GM18951 (cell line): ENCODE measurements around the gene BTRC.
"Not testable (repeated sequence)": the region's sequence is repeated elsewhere in the genome, so short reads cannot be mapped to it uniquely, and the experiment has no call there.

ENCODE experiments used
- POLR2A ChIP-seq: IDR thresholded peaks from 4 replicates; pipeline ENCODE4 v1.6.1; 2011; ENCODE audit warnings: mild to moderate bottlenecking; ENCODE audit not compliant: insufficient read length, insufficient read depth; ENCODE audit errors: extremely low read depth
- in situ Hi-C: fragments of 300-500 bp; cut with MboI; formaldehyde crosslinking; loops from one replicate; pipeline ENCODE4 v1.12.0; 2022; ENCODE audit warnings: low sequenced_read_pairs, mixed read lengths, inconsistent platforms; ENCODE audit not compliant: unreplicated experiment

The BTRC gene

DNA sequence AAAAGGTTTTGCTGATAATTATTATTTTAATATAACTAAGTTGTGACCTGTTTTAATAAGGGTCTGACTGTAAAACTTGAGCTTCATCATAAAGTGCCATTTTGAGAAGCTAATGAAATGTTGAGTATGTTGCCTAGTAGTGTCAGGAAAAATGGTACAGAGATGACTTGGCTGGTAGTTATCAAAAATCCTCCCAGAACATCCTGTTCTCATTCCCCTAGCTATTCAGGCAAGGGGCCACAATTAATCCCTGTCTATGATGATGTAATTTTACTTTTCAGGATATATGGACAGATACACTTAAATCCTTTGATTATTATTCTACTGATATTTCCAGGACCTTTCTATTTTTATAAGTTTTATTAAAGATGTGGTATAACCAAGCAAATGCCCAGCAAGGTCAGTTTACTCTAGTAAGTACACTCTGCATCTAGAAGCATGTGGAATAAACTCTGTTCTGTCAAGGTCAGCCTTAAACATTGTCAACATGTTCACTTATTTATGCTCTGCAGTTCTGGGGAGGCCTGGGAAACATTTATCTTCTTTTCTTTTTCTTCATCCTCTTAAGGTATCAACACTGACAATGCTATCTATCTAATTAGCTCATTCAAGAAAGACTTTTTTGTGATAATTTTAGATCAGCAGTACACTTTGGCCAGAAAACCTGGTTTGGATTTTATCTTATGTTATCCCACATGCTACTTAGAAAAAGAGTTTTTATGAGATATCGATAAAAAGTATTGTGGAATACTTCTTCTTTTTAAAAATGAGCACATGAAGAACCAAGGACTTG is 32.1 kb downstream of the BTRC start:
- TF ChIP-seq POLR2A, result no peak
- in situ Hi-C loops, result no loop called here

DNA sequence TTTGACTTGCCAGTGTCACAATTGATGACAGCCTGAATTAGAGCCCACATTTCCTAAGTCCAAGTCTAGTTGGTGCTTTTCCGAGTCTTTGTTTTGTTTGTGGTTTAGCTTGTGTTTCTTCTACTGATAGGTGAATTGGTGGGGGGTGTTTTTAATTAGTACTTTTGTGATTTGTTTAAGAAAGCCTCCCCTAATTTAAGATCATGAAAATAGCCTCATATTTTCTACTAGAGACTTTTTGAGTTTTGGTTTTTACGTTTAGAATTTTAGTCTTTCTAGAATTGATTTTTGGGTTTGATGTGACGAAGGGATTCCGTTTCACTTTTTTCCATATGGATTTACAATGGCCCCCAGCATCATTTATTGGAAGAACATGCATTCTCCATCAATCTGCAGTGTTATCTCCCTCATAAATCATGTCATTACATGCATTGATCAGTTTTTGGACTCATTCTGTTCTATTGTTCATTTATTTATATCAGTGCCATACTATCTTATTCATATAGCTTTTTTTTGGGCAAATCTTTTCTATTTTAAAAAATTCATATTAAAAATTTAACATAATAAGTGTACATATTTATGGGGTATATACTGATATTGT is 32.8 kb downstream of the BTRC start:
- no peak for TF ChIP-seq POLR2A
- in situ Hi-C loops, result no loop called here

- in situ Hi-C loops, result no loop called here
Measured at GRCh38 chr10:101388676-101389276, 34.8 kb downstream of the BTRC start.

GRCh38 chr10:101389532-101389931 is 35.6 kb downstream of the BTRC start:
- in situ Hi-C loops, result not testable (repeated sequence)

More at GRCh38 chr10:101388676-101389276, 34.8 kb downstream of the BTRC start:
- TF ChIP-seq POLR2A, result no peak

GRCh38 chr10:101389986-101390531 is 36.1 kb downstream of the BTRC start:
- no peak for TF ChIP-seq POLR2A
- in situ Hi-C loops, result no loop called here

- no peak for TF ChIP-seq POLR2A
Measured at GRCh38 chr10:101393378-101393777, 39.4 kb downstream of the BTRC start.

DNA sequence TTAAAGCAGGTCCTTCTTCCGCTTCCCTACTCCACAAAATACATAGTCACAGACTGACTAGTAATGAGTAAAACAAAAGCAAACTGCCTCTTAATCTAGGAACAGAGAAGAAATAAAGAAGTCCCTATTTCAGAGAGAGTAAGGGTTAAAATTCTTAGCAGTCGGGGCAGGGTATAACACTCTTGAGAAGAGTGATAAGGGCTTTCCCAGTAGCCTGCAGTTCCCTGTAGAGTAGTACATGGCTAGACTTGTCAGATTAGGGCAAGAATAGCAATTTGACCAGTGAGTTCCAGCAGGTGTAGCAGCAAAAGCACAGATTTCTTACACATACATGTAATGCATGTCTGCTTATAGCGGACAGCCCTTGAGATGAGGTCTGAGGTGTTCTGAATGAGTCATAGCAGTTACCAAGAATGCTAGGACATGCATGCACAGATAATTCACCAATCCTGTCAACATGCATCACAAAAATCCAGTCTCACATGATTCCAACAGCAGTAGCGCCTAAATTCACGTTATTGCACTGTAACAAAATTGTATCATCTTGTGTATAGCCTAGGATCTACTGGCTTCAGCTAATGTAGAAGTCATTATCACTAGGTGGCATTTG is 40.7 kb downstream of the BTRC start:
- in situ Hi-C loops, result no loop called here
- no peak for TF ChIP-seq POLR2A

More at GRCh38 chr10:101393378-101393777, 39.4 kb downstream of the BTRC start:
- in situ Hi-C loops, result no loop called here

GRCh38 chr10:101397140-101397539 is 43.2 kb downstream of the BTRC start:
- in situ Hi-C loops, result no loop called here
- TF ChIP-seq POLR2A, result no peak

DNA sequence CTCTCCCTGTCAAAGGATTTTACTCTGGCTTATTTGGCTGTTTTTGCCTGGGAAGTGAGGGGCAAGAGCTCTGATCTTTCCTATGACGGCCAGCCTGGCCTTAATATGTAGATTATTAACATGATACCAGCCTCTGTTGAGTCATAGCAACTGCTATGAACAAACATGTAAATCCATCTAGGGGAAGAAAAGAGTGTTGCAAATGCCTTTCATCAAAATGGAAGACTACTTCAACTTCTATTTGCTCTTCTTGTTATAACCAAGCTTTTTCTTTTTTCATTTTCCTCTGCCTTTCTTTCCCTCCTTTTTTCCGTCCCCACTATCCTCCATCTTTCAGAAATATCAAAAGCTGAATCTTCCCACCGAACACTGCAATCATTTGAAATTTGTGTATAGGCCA is 46.6 kb downstream of the BTRC start:
- in situ Hi-C loops, result no loop called here

GRCh38 chr10:101402711-101403110 is 48.7 kb downstream of the BTRC start:
- in situ Hi-C loops, result no loop called here
- TF ChIP-seq POLR2A, result no peak

More for the DNA sequence above, 46.6 kb downstream of the BTRC start:
- no peak for TF ChIP-seq POLR2A

DNA sequence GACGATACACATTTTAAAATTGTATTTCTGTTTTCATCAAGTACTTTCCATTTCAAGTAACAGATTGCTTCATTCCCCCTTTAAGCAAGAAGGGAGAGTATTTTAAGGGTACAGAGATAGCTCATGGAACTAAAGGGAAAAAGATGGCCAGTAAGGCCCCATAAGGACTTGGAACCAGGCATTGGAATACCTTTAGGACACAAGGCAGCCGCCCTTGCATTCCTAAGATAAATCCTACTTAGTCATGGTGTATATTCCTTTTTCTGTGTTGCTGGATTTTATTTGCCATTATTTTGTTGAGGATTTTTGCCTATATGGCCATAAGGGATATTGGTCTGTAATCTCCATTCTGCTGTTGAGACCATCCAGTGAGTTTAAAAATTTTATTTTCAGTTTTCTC is 49.2 kb downstream of the BTRC start:
- in situ Hi-C loops, result no loop called here
- TF ChIP-seq POLR2A, result no peak

GRCh38 chr10:101405001-101405400 is 51.0 kb downstream of the BTRC start:
- in situ Hi-C loops, result no loop called here
- no peak for TF ChIP-seq POLR2A

DNA sequence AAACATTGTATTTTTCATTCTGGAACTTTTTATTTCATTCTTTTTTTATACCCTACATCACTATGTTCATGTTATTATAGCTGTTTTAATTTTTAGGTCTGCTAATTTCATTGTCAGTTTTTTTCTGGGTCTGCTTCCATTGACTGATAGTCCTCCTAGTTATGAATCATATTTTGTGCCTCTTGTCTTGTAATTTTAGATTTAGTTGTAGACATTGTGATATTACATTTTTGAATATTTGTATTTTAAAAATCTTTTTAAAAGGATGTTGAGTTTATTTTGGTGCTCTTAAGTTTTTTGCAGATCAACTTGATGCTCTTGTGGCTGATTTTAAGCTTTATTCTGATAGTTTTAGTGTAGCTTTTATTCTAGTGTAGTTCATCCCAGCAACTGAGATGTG is 57.6 kb downstream of the BTRC start:
- TF ChIP-seq POLR2A, result no peak
- in situ Hi-C loops, result no loop called here
